ENCODE measurements around the gene ECE1.
"Not testable (repeated sequence)": the region's sequence is repeated elsewhere in the genome, so short reads cannot be mapped to it uniquely, and the experiment has no call there.

ECE1 gene

DNA sequence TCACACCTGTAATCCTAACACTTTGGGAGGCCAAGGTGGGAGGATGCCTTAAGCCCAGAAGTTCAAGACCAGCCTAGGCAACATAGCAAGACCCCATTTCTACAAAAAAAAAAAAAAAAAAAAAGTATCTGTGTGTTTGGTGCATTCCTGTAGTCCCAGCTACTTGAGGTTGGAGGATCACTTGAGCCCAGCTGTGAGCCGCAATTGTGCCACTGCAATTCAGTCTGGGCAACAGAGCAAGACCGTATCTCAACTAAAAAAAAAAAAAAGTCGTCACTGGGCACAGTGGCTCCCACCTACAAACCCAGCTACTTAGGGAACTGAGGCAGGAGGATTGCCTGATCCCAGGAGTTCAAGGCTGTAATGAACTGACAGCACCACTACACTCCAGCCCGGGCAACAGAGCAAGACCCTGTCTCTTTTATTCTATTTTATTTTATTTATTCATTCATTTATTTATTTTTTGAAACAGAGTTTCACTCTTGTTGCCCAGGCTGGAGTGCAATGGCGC lies 105.0 kb downstream of the ECE1 start:
- DNase-seq (ENCODE audit: low read depth in 2 of 2): no peak

DNA sequence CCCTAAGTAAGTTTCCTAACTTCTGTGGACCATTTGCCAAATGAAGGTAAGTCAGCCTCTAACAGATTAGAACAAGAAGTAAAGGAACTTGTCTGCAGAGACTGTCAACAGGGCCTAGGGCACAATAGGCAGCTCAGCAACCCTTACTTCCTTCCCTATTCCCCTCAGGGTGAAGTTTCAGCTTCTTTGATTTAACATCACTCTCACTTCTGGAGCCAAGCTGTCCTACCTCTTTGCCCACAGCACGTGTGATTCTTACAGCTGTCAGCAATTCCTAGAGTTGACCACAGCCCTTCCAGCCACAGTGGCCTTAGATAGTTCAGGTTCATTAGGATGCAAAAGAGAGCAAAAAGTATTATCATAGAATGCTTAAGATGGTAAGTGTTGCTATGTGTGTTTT lies 106.0 kb downstream of the ECE1 start:
- no peak for DNase-seq (ENCODE audit: low read depth in 2 of 2)

DNA sequence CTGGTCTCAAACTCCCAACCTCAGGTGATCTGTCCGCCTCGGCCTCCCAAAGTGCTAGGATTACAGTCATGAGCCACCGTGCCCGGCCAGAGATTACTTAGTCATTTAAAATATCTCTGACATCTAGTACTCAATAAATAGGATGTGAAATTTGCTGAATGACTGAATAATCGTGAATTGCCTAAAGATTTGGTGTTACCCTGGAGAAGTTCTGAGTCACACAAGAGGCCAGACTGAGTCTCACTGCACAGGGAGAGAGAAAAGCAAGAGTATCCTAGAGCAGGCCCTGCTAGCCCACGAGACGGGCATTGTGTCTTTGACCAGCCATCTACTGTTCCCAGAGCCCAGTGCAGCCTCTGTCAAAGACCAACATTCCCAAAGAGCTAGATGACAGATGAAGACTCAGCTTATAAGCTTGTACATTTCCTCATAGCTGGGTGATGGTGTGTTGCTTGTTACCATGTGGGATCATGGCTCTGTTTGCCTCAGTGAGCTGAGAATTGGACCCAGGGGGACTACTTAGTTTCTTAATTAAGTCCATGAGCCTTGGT lies 108.0 kb downstream of the ECE1 start:
- no peak for DNase-seq (ENCODE audit: low read depth in 2 of 2)

DNA sequence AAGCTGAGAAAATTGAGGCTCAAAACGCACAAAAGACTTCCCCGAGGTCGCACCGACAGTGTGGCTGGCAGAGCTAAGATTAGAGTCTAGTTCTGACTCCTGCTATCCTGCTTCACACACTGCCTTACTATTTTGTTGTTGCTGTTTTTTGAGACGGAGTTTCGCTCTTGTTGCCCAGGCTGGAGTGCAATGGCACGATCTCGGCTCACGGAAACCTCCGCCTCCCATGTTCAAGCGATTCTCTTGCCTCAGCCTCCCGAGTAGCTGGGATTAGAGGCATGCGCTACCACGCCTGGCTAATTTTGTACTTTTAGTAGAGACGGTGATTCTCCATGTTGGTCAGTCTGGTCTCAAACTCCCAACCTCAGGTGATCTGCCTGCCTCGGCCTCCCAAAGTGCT lies 112.0 kb downstream of the ECE1 start:
- not testable (repeated sequence) for DNase-seq (ENCODE audit: low read depth in 2 of 2)

DNA sequence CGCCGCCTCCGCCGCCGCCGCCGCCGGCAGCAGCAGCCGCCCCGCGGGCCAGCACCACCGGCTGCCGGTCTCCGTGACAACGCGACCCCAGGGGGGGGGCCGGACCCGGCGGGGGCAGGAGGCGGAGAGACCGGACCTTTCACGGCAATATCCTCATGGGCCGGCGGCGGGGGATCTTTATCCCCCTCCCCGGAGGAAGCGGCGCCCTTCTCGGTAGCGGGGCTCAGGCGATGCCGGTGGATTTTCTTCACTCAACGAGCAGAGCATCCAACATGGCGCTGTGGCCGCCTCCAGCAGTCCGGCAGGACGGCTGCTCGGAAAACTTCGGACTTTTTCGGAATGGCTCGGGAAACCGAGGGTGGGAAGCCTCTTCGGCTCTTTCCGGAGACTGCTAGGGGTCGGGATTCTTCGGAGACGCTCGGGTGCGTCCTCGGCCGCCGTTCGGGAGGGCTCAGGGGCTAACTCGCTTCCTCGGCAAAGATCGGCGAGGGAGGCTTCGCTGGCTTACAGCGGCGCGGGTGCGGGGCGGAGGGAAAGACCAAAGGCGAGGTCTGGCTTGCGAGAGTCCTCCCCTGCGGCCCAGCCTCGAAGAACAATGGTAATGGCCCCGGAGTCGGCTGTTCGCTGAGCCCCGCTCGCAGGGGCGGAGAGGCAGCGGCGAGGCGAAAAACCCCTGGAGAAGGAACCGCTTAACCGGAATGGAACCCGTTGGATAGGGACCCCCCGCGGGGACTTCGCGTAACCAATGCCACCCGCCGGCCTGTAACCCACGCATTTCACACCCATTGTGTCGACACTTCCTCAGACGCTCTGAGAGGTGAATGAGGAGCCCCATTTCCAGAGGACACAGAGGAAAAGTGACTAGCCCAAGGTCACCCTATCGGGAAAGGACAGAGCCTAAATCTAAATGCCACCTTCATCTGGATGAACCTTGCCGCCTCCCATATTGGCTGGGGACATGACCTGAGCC lies 113.4 kb downstream of the ECE1 start, which contains the start of gene EIF4G3:
Gene EIF4G3 (minus strand): TSS at position 312 of the 970 bp plus-strand sequence. CDS start 174,155 bp downstream, outside the sequence.
- peak; percentile 96 for DNase-seq (ENCODE audit: low read depth in 2 of 2)

DNA sequence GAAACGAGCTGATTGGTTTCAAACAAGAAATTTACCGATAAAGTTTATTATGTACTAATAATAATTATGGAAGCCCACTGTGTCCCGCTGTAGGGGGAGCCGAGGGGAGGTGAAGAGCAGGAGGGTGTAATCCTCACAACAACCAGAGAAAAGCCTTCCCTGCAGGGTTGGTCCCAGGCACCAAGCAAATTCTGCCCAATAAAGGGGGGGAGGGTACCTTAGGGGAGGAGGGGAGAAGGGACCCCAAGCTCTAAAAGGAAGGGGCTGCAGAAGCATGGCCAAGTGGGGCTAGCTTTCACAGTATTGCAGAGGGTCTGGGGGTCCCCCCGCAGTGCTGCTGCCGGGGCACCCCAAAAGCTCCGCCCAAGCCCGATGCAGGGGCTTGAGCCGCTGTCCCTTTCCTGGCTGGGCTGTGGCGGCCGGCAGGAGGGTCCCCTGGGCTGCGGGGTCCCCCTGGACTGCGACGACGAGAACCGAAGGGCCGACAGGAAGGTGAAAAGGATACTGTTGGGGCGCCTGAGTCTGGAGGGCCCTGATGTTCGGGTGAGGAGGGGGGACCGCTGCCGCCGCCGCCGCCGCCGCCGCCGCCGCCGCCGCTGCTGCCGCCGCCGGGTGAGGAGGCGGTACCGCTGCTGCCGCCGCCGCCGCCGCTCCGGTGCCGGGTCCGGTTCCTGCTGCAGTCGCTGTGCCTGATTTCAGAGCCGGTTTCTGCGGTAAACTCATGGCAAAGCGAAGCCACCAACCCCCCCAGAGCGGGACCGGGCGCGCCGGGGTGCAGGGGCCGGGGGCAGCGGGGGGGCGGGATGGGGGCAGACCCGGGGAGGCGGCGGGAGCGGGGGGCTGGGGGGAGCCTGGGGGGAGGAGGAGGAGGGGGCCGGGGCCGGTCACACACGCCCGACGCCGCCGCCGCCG lies 114.3 kb downstream of the ECE1 start:
- peak in 1 of 2 donors; percentile 34 for DNase-seq (ENCODE audit: low read depth in 2 of 2)

DNA sequence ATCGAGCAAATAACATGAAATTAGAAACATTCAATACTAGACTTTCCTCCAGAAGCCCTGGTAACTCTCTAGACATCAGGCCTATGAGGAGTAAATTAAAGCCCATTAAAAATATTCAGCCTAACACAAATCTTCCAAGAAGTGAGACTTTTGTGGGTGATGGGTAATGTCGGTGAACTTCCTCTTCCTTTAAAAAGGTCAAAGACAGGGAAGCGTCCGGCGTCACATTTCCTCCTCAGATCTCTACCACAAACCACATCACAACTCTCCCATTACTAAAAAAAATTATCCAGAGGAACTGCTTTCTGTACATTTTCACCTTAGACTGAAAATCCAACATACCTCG lies 115.0 kb downstream of the ECE1 start:
- DNase-seq (ENCODE audit: low read depth in 2 of 2): peak in 1 of 2 donors; percentile 20

DNA sequence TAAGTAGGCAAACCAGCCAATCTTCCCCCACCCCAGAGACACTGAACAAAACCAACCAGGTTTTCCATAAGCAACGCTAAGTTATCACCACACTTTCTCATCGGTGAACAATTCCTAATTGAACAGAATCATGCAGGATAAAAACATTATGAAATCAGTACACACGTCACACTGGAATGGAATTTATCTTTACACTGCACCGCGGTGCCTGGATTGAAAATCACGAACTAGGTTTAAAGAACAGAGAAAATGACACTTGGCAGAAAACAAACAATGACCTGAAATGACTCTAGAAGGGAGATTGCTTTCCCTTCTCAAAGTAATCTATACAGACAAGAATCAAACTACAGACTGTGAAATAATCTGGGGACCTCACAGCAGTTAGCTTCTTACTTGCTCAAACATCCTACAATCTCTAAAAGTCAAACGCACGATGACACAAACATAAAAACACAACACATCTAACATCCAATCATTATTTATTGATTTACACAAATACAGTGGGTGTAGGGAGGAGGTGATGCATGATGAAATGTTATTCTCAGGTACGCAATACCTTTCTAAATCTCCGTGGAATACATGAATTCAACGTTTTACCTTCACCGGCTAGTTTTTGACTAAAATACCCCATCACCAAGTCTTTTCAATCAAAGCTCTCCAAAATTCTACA lies 115.5 kb downstream of the ECE1 start:
- DNase-seq (ENCODE audit: low read depth in 2 of 2): no peak

DNA sequence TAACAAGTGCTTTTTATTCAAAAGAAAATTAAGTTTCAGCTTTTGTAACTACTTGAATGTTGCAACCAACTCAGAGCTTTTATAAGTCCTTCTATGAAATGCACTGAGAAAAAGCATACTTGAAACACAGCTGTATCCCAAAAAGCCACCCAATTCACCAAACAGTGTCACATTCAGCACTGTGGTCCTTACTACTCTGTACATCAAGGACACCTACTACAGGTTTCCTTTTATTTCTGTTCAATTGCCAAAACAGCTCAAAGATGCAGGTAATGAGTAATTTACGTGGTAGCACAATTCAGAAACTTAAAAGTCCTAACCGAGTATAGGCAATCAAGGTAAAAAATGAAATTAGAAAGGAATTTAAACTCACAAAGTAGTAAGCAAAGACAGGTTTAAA lies 116.0 kb downstream of the ECE1 start:
- no peak for DNase-seq (ENCODE audit: low read depth in 2 of 2)

DNA sequence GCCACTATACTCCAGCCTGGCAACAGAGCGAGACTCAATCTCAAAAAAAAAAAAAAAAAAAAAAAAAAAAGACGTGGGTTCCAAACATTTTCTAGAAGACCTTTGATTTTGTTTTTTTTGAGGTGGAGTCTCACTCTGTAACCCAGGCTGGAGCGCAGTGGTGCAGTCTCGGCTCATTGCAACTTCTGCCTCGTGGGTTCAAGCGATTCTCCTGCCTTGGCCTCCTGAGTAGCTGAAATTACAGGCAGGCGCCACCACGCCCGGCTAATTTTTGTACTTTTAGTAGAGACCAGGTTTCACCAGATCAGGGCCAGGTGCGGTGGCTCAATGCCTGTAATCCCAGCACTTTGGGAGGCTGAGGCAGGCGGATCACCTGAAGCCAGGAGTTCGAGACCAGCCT lies 117.2 kb downstream of the ECE1 start:
- not testable (repeated sequence) for DNase-seq (ENCODE audit: low read depth in 2 of 2)

DNA sequence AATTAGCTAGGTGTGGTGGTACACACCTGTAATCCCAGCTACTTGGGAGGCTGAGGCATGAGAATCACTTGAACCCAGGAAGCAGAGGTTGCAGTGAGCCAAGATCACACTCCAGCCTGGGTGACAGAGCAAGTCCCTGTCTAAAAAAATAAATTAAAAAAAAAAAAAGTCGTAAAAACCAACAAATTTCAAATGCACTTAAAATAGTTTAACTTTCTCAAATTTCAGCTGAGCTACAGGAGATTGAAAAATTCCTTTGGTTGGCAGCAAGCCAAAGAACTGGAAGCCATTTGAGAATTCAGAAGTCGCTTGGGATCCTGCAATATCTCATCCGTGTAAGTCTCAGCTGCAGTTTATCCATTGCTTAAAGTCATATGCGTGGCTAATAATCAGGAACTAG lies 119.4 kb downstream of the ECE1 start:
- DNase-seq (ENCODE audit: low read depth in 2 of 2): not testable (repeated sequence)

DNA sequence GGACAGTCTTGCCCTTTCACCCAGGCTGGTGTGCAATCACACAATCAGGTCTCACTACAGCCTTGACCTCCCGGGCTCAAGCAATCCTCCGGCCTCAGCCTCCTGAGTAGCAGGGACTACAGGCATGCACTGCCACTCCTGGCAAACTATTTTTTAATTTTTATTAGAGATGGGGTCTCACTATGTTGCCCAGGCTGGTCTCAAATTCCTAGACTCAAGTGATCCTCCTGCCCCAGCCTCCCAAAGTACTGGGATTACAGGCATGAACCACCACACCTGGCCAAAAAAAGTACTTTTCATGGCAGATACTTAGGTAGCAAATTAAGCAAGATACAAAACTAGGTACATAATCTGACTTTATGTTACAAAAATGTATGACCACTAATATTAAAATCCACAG lies 121.8 kb downstream of the ECE1 start:
- DNase-seq (ENCODE audit: low read depth in 2 of 2): no peak
